H7 (cell line): ENCODE data around the gene SEL1L. TPM values are rescaled to one million over a fixed set of nuclear protein-coding genes. Genes with fewer than 3 reads are reported as not detected.
A peak's percentile ranks its signal among the peaks of the same experiment; 100 is the strongest.

Experiments used
- DNase-seq: peaks from one replicate; pipeline ENCODE4 v3.0.0; 2012
- H3K27me3 ChIP-seq: 2 replicates; pipeline ENCODE4 v1.6.0; 2011; ENCODE audit warnings: mild to moderate bottlenecking, low read length; ENCODE audit not compliant: control insufficient read depth, insufficient read depth
- H3K36me3 ChIP-seq: replicated peaks from 2 replicates; pipeline ENCODE4 v1.5.1; 2011; ENCODE audit warnings: low read length; ENCODE audit not compliant: control insufficient read depth, insufficient read depth
- H3K4me3 ChIP-seq: 2 replicates; pipeline ENCODE4 v1.5.1; 2011; ENCODE audit warnings: low read depth, mild to moderate bottlenecking, control low read depth, low read length, moderate library complexity; ENCODE audit not compliant: insufficient read depth
- total RNA-seq: library from RNA; depleted of rRNA; stranded (reverse); fragments of >200 nt; shearing (Covaris generic); gene quantifications from 2 replicates; pipeline ENCODE4 v1.2.3, GENCODE V29; 2014; rRNA removed

The SEL1L gene
- 15.6 and 15.7 TPM in 2 replicates for total RNA-seq

- peak; percentile 93 for DNase-seq
- peak within 1 kb of the TSS; percentile 99 for H3K4me3 ChIP-seq
- H3K36me3 ChIP-seq: no peaks in the 10 kb centered on the region
- H3K27me3 ChIP-seq: no peaks in the 10 kb centered on the region
Observed at GRCh38 chr14:81533536-81534343, at the start of gene SEL1L. SEL1L (minus strand) TSS chr14:81533853; CDS start chr14:81533744, 109 bp downstream.

- Histone ChIP-seq H3K36me3 (no peaks in the 10 kb centered on the region), H3K27me3 (no peaks in the 10 kb centered on the region), H3K4me3 (no peak overlapping the region)
- DNase-seq: no peak
Observed at GRCh38 chr14:81582420-81582819, 48.8 kb upstream of the SEL1L start.

- H3K36me3 ChIP-seq: no peaks in the 10 kb centered on the region; the same call in 1 of the 2 replicates
- DNase-seq: no peak
- no peaks in the 10 kb centered on the region for H3K27me3 ChIP-seq
- no peak overlapping the region for H3K4me3 ChIP-seq
Observed at GRCh38 chr14:81579115-81579514, 45.5 kb upstream of the SEL1L start.

GRCh38 chr14:81571437-81571836 lies 37.8 kb upstream of the SEL1L start:
- H3K36me3 ChIP-seq: no peaks in the 10 kb centered on the region; the same call in 1 of the 2 replicates
- DNase-seq: no peak
- H3K4me3 ChIP-seq: no peak overlapping the region
- no peaks in the 10 kb centered on the region for H3K27me3 ChIP-seq

GRCh38 chr14:81567302-81567701 lies 33.6 kb upstream of the SEL1L start:
- no peak for DNase-seq
- no peaks in the 10 kb centered on the region for H3K36me3 ChIP-seq
- no peak overlapping the region for H3K4me3 ChIP-seq
- no peaks in the 10 kb centered on the region for H3K27me3 ChIP-seq

GRCh38 chr14:81565441-81566290 lies 32.0 kb upstream of the SEL1L start:
- Histone ChIP-seq H3K4me3 (no peak overlapping the region), H3K36me3 (no peaks in the 10 kb centered on the region), H3K27me3 (no peaks in the 10 kb centered on the region)
- DNase-seq: peak; percentile 30

- Histone ChIP-seq H3K36me3 (no peaks in the 10 kb centered on the region), H3K4me3 (no peak overlapping the region), H3K27me3 (no peaks in the 10 kb centered on the region)
- no peak for DNase-seq
Observed at GRCh38 chr14:81562818-81563217, 29.2 kb upstream of the SEL1L start.

GRCh38 chr14:81561084-81561775 lies 27.6 kb upstream of the SEL1L start:
- DNase-seq: peak; percentile 32
- Histone ChIP-seq H3K4me3 (no peak overlapping the region), H3K36me3 (no peaks in the 10 kb centered on the region), H3K27me3 (no peaks in the 10 kb centered on the region)

GRCh38 chr14:81559385-81559784 lies 25.7 kb upstream of the SEL1L start:
- H3K27me3 ChIP-seq: no peaks in the 10 kb centered on the region
- no peak overlapping the region for H3K4me3 ChIP-seq
- H3K36me3 ChIP-seq: no peaks in the 10 kb centered on the region
- DNase-seq: no peak

- DNase-seq: no peak
- no peak overlapping the region for H3K4me3 ChIP-seq
- no peaks in the 10 kb centered on the region for H3K27me3 ChIP-seq
- H3K36me3 ChIP-seq: no peaks in the 10 kb centered on the region
Observed at GRCh38 chr14:81557146-81557545, 23.5 kb upstream of the SEL1L start.

- DNase-seq: no peak
- Histone ChIP-seq H3K36me3 (no peaks in the 10 kb centered on the region), H3K27me3 (no peaks in the 10 kb centered on the region), H3K4me3 (no peak overlapping the region)
Observed at GRCh38 chr14:81555684-81556083, 22.0 kb upstream of the SEL1L start.

- no peaks in the 10 kb centered on the region for H3K36me3 ChIP-seq
- H3K27me3 ChIP-seq: no peaks in the 10 kb centered on the region
- no peak overlapping the region for H3K4me3 ChIP-seq
- DNase-seq: no peak
Observed at GRCh38 chr14:81555051-81555450, 21.4 kb upstream of the SEL1L start.

GRCh38 chr14:81551471-81551870 lies 17.8 kb upstream of the SEL1L start:
- H3K36me3 ChIP-seq: no peaks in the 10 kb centered on the region

GRCh38 chr14:81550001-81550637 lies 16.5 kb upstream of the SEL1L start:
- DNase-seq: no peak
- no peaks in the 10 kb centered on the region for H3K27me3 ChIP-seq
- no peaks in the 10 kb centered on the region for H3K36me3 ChIP-seq
- no peak overlapping the region for H3K4me3 ChIP-seq

More at GRCh38 chr14:81551471-81551870, 17.8 kb upstream of the SEL1L start:
- no peak overlapping the region for H3K4me3 ChIP-seq
- H3K27me3 ChIP-seq: no peaks in the 10 kb centered on the region
- DNase-seq: no peak
